Measurements from ENCODE around the gene KANK4.

- TF ChIP-seq CTCF (IDR thresholded peaks at IDR 0.05; ENCODE audit: low read depth, low read length) (no peak), MAX (IDR thresholded peaks at IDR 0.05; ENCODE audit: low read depth, low read length) (no peak)
Measured at GRCh38 chr1:62208970-62209369, 110.3 kb downstream of the KANK4 start.
